Regular cardiac myocyte (primary cell): ENCODE measurements around the gene USP22. TPM values are rescaled to one million over a fixed set of nuclear protein-coding genes. Genes with fewer than 3 reads are reported as not detected.

Source experiments
- total RNA-seq: library from RNA; depleted of rRNA; stranded (reverse); fragments of >200 nt; gene quantifications from 2 replicates; pipeline ENCODE4 v1.2.3, GENCODE V29; 2014

USP22 gene
- 201 and 263 TPM in 2 replicates for total RNA-seq

DNA sequence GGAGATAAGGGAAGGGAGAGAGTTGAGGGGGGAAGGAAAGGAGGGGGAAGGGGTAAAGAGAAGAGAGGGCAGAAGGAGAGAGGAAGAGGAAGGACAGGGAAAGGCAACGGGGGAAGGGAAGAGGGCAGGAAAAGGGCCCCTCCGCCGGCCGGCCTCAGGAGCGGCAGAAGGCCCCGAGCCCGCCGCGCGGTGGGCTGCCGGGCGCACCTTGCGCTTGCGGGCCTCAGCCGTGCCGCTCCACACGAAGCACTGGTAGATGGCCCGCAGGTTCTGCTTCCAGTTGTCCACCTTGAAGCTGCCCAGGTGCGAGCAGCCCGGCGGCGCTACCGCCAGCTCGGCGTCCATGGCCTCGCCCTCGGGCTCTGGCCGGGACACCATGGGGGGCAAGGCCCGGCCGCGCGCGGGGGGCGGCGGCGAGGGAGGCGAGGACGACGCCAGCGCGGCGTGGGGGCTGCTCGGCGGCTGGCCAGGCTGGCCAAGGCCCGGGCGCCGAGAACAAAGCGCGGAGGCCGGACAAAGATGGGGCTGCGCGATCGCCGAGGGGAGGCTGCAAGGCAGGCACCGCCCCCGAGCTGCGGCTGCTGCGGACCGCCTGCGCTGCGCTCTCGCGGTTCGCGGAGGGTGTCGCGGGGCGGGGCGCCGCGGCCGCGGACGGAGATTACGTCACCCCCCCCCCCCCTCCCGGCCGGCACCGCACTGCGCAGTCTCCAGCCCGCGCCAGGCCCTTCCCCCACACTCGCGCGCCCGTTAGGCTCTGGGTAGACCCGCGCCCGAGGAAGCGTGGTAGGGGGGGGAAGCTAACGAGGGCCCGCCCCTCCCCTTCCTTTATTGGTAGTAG is at the start of gene USP22:
Gene USP22 (minus strand): TSS at position 554 of the 838 bp plus-strand sequence. CDS start 176 bp downstream, at position 378.

Other genes with a start within 250 kb of the USP22 start
- gene DHRS7B, start 84.0 kb upstream of the USP22 start, total RNA-seq = 20.9 and 32.7 TPM in 2 replicates
- gene TMEM11, start 171.2 kb upstream of the USP22 start, total RNA-seq = 21.1 and 34.7 TPM in 2 replicates
- gene NATD1, start 210.4 kb upstream of the USP22 start, total RNA-seq = 1.7 and 2.8 TPM in 2 replicates
- 29.9 and 33.4 TPM in 2 replicates for gene MAP2K3, start 241.7 kb upstream of the USP22 start, total RNA-seq